AML-193 (cell line): ENCODE results near the gene FOXL2NB.

Source experiments
- DNase-seq, 2 experiments: peaks; one replicate each; lab custom pipeline; 2025; lab: John Stamatoyannopoulos, UW

Gene FOXL2NB

GRCh38 chr3:138945709-138946662 is 1.0 kb upstream of the FOXL2NB start:
- no peak for DNase-seq

GRCh38 chr3:138947495-138948121 is 591 bp downstream of the FOXL2NB start:
- DNase-seq: no peak

- DNase-seq: no peak
Observed at GRCh38 chr3:138948371-138949001, 1.5 kb downstream of the FOXL2NB start.

GRCh38 chr3:138949002-138949418 is 2.0 kb downstream of the FOXL2NB start:
- no peak for DNase-seq

GRCh38 chr3:138949445-138950005 is 2.5 kb downstream of the FOXL2NB start:
- no peak for DNase-seq

GRCh38 chr3:138950006-138950644 is 3.1 kb downstream of the FOXL2NB start:
- DNase-seq: no peak

- no peak for DNase-seq
Observed at GRCh38 chr3:138950701-138951100, 3.7 kb downstream of the FOXL2NB start.

- DNase-seq: no peak
Observed at GRCh38 chr3:138960417-138960852, 13.4 kb downstream of the FOXL2NB start.

- DNase-seq: no peak
Observed at GRCh38 chr3:138962854-138963560, 16.0 kb downstream of the FOXL2NB start.

GRCh38 chr3:138964264-138964663 is 17.2 kb downstream of the FOXL2NB start:
- DNase-seq: no peak

- DNase-seq: no peak
Observed at GRCh38 chr3:138964923-138965322, 17.9 kb downstream of the FOXL2NB start.

GRCh38 chr3:138971766-138972320 is 24.8 kb downstream of the FOXL2NB start:
- DNase-seq: no peak

- no peak for DNase-seq
Observed at GRCh38 chr3:138972941-138973340, 25.9 kb downstream of the FOXL2NB start.

- DNase-seq: no peak
Observed at GRCh38 chr3:138974462-138974861, 27.4 kb downstream of the FOXL2NB start.

GRCh38 chr3:138975351-138975750 is 28.3 kb downstream of the FOXL2NB start:
- no peak for DNase-seq

- no peak for DNase-seq
Observed at GRCh38 chr3:138976047-138976446, 29.0 kb downstream of the FOXL2NB start.

GRCh38 chr3:138984816-138985215 is 37.8 kb downstream of the FOXL2NB start:
- no peak for DNase-seq

GRCh38 chr3:138985932-138986331 is 38.9 kb downstream of the FOXL2NB start:
- no peak for DNase-seq

- DNase-seq: no peak
Observed at GRCh38 chr3:138987181-138987580, 40.2 kb downstream of the FOXL2NB start.

- no peak for DNase-seq
Observed at GRCh38 chr3:138995706-138996105, 48.7 kb downstream of the FOXL2NB start.
